ENCODE results near the gene FAM3A. TPM values are rescaled to one million over a fixed set of nuclear protein-coding genes. Genes with fewer than 3 reads are reported as not detected.

Gene FAM3A
- total RNA-seq, 4 donors from 2014 or later, result 30.5 to 50.8 (median 40.9) TPM

DNA sequence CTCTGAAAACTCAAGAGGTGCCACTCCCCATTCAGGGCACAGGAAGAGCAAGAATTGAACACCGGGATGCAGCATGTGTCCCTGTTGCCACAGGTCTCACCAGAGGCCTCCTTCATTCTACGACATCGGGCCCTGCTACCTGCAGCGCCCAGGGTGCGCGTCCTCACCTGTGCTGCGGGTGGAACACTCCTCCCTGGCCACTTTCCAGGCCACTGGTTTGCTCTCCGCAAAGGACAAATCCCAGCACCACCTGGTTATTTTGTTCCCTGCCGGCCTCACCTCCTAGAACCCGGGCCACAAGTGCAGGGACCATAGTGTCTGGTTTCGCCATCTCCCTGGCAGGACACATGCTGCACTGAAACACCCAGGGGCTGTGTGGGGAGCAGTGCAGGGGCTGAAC is 14.3 kb upstream of the FAM3A start:
- intact Hi-C loops (cut with DNase I), result loop anchor here (5.0 kb wide), 1 partner anchor 128 kb away; no protein-coding TSS in a partner anchor
- Histone ChIP-seq H3K4me3 (no peak overlapping the region), H3K27ac (no peak overlapping the region), H3K27me3 (no peaks in the 10 kb centered on the region), H3K4me1 (peaks cover 2 to 34% (median 12%) of the 10 kb centered on the region in 3 donors), H3K9me3 (no peaks in the 10 kb centered on the region), H3K36me3 (peaks cover 7 to 47% (median 11%) of the 10 kb centered on the region in 3 donors)
- no peak for DNase-seq
- TF ChIP-seq CTCF (IDR thresholded peaks at IDR 0.05) (no peak), POLR2A (IDR thresholded peaks at IDR 0.05) (no peak)
- 35 to 69% methylated on average over 5 to 10 of the region's 11 CpGs for WGBS, 2 donors

- Histone ChIP-seq H3K9me3 (no peaks in the 10 kb centered on the region), H3K27ac (no peak overlapping the region), H3K4me3 (no peak overlapping the region), H3K4me1 (peaks cover 5 to 33% (median 8%) of the 10 kb centered on the region in 3 donors), H3K27me3 (no peaks in the 10 kb centered on the region), H3K36me3 (peaks cover 7 to 38% (median 7%) of the 10 kb centered on the region in 3 donors)
- intact Hi-C loops (cut with DNase I), result no loop called here
- no peak for TF ChIP-seq POLR2A (IDR thresholded peaks at IDR 0.05)
- no peak for TF ChIP-seq CTCF (IDR thresholded peaks at IDR 0.05)
- no peak for DNase-seq
- WGBS, 2 donors, result 75 to 100% methylated on average over 1 to 6 of the region's 6 CpGs
Measured at GRCh38 chrX:154529206-154529612, 13.2 kb upstream of the FAM3A start.

DNA sequence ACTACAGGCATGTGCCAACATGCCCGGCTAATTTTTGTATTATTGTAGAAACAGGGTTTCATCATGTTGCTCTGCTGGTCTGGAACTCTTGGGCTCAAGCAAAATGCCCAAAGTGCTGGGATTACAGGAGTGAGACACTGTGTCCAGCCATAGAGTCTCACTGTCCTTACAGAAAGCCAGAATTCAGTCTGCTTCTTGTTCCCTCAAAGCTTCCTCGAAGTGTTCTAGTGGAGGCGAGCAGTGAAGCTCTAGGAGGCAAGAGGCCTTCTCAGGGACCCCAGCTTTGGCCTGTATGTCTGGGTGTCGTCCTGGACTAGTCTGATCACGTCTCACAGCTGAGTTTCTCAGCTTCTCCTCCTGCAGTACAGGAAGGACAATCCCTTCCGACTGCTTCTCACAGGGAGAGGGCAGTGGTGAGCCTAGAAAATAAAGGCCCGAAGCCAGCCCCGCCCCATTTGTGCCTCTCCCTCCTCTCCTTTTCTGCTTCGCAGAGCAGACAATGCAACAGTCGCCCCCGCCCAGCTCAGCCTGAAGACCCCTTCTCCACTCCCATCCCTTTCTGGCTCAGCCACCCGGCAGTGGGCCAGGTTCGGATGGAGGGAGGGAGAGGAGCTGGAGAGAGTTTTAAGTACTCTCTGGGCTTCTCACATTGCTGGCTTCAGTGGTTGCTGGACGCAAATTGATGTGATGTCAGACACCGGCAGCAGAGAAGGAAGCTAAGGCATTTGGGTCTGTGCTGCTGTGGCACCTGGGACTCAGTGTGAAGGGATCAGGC is 11.1 kb upstream of the FAM3A start:
- no peaks in the 10 kb centered on the region for H3K27me3 ChIP-seq
- peaks cover 0 to 16% (median 0%) of the 10 kb centered on the region in 3 donors for H3K36me3 ChIP-seq
- H3K4me1 ChIP-seq, result peaks cover 5 to 33% (median 8%) of the 10 kb centered on the region in 3 donors
- TF ChIP-seq CTCF (IDR thresholded peaks at IDR 0.05) (peak in 5 of 6 experiments; percentile 36 to 61 (median 52)), POLR2A (IDR thresholded peaks at IDR 0.05) (no peak)
- 4 to 33% methylated on average over 5 to 6 of the region's 15 CpGs for WGBS, 2 donors
- no peak for DNase-seq
- H3K4me3 ChIP-seq, result peak overlapping the region in 3 of 4 donors; percentile 25 to 53 (median 30)
- H3K27ac ChIP-seq, result peak overlapping the region; percentile 81 to 88 (median 84)
- intact Hi-C loops (cut with DNase I), result no loop called here
- H3K9me3 ChIP-seq, result no peaks in the 10 kb centered on the region

DNA sequence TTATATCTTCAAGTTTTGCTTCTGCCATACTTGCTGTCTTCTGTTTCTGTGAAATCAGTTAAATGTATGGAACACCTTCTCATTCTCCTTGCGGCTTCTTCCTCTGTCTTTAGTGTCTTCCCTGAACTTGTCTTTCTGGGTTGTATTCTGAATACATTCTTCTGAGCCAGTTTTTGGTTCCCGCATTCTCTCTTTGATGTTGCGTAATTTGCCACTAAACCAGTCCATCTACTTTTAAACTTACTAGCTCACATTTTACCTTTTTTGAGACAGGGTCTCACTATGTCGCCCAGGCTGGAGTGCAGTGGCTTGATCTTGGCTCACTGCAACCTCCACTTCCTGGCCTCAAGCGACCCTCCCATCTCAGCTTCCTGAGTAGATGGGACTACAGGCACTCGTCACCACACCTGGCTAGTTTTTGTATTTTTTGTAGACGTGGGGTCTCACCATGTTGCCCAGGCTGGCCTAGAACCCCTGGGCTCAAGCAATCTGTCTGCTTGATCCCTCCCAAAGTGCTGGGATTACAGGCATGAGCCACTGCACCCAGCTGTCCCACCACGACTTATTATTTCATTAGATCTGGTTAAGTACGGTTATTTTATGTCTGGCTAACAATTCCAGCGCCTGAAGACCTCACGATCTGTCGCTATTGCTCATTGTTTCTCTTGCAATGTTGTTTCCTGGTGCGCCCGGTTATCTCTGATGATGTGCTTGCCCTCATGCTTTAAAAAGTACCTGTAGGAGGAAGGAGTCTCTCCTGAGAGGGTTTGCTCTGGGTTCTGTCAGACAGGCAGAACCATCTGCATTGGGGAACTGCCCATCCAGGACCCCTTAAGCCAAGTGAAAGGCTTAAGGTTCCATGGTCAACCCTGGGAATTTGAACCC is 9.8 kb upstream of the FAM3A start:
- 49 to 63% methylated on average over 6 to 14 of the region's 14 CpGs for WGBS, 2 donors
- peak overlapping the region; percentile 58 to 88 (median 82) for H3K27ac ChIP-seq
- no peak for DNase-seq

More for the DNA sequence above, 9.8 kb upstream of the FAM3A start:
- H3K27me3 ChIP-seq, result no peaks in the 10 kb centered on the region
- H3K36me3 ChIP-seq, result peaks cover 0 to 4% (median 0%) of the 10 kb centered on the region in 3 donors
- no peaks in the 10 kb centered on the region for H3K9me3 ChIP-seq
- intact Hi-C loops (cut with DNase I), result no loop called here
- H3K4me1 ChIP-seq, result peaks cover 5 to 33% (median 8%) of the 10 kb centered on the region in 3 donors
- TF ChIP-seq POLR2A (IDR thresholded peaks at IDR 0.05), result no peak
- no peak for TF ChIP-seq CTCF (IDR thresholded peaks at IDR 0.05)
- no peak overlapping the region for H3K4me3 ChIP-seq

Measured in esophagus squamous epithelium (tissue), 5 donors.